HG03045 (cell line): ENCODE measurements around the gene SYTL2.
"Not testable (repeated sequence)": the region's sequence is repeated elsewhere in the genome, so short reads cannot be mapped to it uniquely, and the experiment has no call there.

Source experiments
- ATAC-seq: cut with Tn5 transposase; IDR thresholded peaks from one replicate; pipeline ENCODE4 v1.9.1; 2021; ENCODE audit warnings: mild to moderate bottlenecking, moderate library complexity; ENCODE audit not compliant: unreplicated experiment

Gene SYTL2

GRCh38 chr11:85795712-85796487 is 15.0 kb downstream of the SYTL2 start:
- no peak for ATAC-seq

- no peak for ATAC-seq
Measured at GRCh38 chr11:85791409-85791990, 19.4 kb downstream of the SYTL2 start.

- ATAC-seq = no peak
Measured at GRCh38 chr11:85787809-85788760, 22.9 kb downstream of the SYTL2 start.

GRCh38 chr11:85787168-85787567 is 23.8 kb downstream of the SYTL2 start:
- no peak for ATAC-seq

GRCh38 chr11:85784480-85785265 is 26.3 kb downstream of the SYTL2 start:
- ATAC-seq = no peak

- no peak for ATAC-seq
Measured at GRCh38 chr11:85783758-85784157, 27.2 kb downstream of the SYTL2 start.

GRCh38 chr11:85780780-85781517 is 30.0 kb downstream of the SYTL2 start:
- ATAC-seq = not testable (repeated sequence)

- ATAC-seq = no peak
Measured at GRCh38 chr11:85779956-85780640, 30.8 kb downstream of the SYTL2 start.

GRCh38 chr11:85777603-85777972 is 33.4 kb downstream of the SYTL2 start:
- not testable (repeated sequence) for ATAC-seq

GRCh38 chr11:85776951-85777602 is 33.9 kb downstream of the SYTL2 start:
- no peak for ATAC-seq

GRCh38 chr11:85774256-85775101 is 36.5 kb downstream of the SYTL2 start:
- ATAC-seq = no peak

- no peak for ATAC-seq
Measured at GRCh38 chr11:85772695-85773094, 38.2 kb downstream of the SYTL2 start.

- no peak for ATAC-seq
Measured at GRCh38 chr11:85771568-85771967, 39.4 kb downstream of the SYTL2 start.

- ATAC-seq = no peak
Measured at GRCh38 chr11:85769771-85770170, 41.2 kb downstream of the SYTL2 start.

GRCh38 chr11:85768473-85769146 is 42.3 kb downstream of the SYTL2 start:
- ATAC-seq = no peak

GRCh38 chr11:85767246-85767945 is 43.5 kb downstream of the SYTL2 start:
- no peak for ATAC-seq

GRCh38 chr11:85766721-85767161 is 44.2 kb downstream of the SYTL2 start:
- ATAC-seq = no peak
